ENCODE data around the gene SERPINF2. TPM values are rescaled to one million over a fixed set of nuclear protein-coding genes. Genes with fewer than 3 reads are reported as not detected.
"Not testable (repeated sequence)": the region's sequence is repeated elsewhere in the genome, so short reads cannot be mapped to it uniquely, and the experiment has no call there.

Gene SERPINF2
- 0.26 TPM for polyA plus RNA-seq (2012; ENCODE audit: low read depth, missing spikeins)

GRCh38 chr17:1742371-1743087, at the start of gene SERPINF2:
SERPINF2 (plus strand) TSS chr17:1742871; CDS start chr17:1744996, 2,125 bp downstream.
- FAIRE-seq = no peak
- TF ChIP-seq POLR2AphosphoS5 (IDR thresholded peaks at IDR 0.05; ENCODE audit: low read depth, low read length) (no peak), TAF1 (IDR thresholded peaks at IDR 0.05; ENCODE audit: low read depth, low read length) (no peak), POU2F2 (IDR thresholded peaks at IDR 0.05; ENCODE audit: low read depth, low read length) (no peak), POLR2A (IDR thresholded peaks at IDR 0.05; ENCODE audit: low read depth, low read length) (no peak), PAX5 (IDR thresholded peaks at IDR 0.05; ENCODE audit: insufficient read depth, low read length, severe bottlenecking) (no peak), SPI1 (IDR thresholded peaks at IDR 0.05; ENCODE audit: low read depth, low read length) (no peak)
- DNase-seq (ENCODE audit: insufficient read length, low spot score) = no peak

- TF ChIP-seq POLR2A (IDR thresholded peaks at IDR 0.05; ENCODE audit: low read depth, low read length) (no peak), POU2F2 (IDR thresholded peaks at IDR 0.05; ENCODE audit: low read depth, low read length) (no peak), PAX5 (IDR thresholded peaks at IDR 0.05; ENCODE audit: insufficient read depth, low read length, severe bottlenecking) (no peak), POLR2AphosphoS5 (IDR thresholded peaks at IDR 0.05; ENCODE audit: low read depth, low read length) (no peak), TAF1 (IDR thresholded peaks at IDR 0.05; ENCODE audit: low read depth, low read length) (no peak), SPI1 (IDR thresholded peaks at IDR 0.05; ENCODE audit: low read depth, low read length) (no peak)
- no peak for DNase-seq (ENCODE audit: insufficient read length, low spot score)
Measured at GRCh38 chr17:1693339-1693738, 49.3 kb upstream of the SERPINF2 start.

GRCh38 chr17:1695365-1695764, 47.3 kb upstream of the SERPINF2 start:
- FAIRE-seq (no peak), DNase-seq (ENCODE audit: insufficient read length, low spot score) (peak; percentile 53)
- peak; percentile 98 for TF ChIP-seq SPI1 (IDR thresholded peaks at IDR 0.05; ENCODE audit: low read depth, low read length)
- TF ChIP-seq POLR2A (IDR thresholded peaks at IDR 0.05; ENCODE audit: low read depth, low read length) = no peak

More at GRCh38 chr17:1693339-1693738, 49.3 kb upstream of the SERPINF2 start:
- FAIRE-seq = no peak

GRCh38 chr17:1697681-1698080, 45.0 kb upstream of the SERPINF2 start:
- no peak for DNase-seq (ENCODE audit: insufficient read length, low spot score)
- TF ChIP-seq PAX5 (IDR thresholded peaks at IDR 0.05; ENCODE audit: insufficient read depth, low read length, severe bottlenecking) = no peak
- TF ChIP-seq POU2F2 (IDR thresholded peaks at IDR 0.05; ENCODE audit: low read depth, low read length) = no peak
- no peak for TF ChIP-seq TAF1 (IDR thresholded peaks at IDR 0.05; ENCODE audit: low read depth, low read length)
- no peak for TF ChIP-seq POLR2AphosphoS5 (IDR thresholded peaks at IDR 0.05; ENCODE audit: low read depth, low read length)
- no peak for TF ChIP-seq POLR2A (IDR thresholded peaks at IDR 0.05; ENCODE audit: low read depth, low read length)
- TF ChIP-seq SPI1 (IDR thresholded peaks at IDR 0.05; ENCODE audit: low read depth, low read length) = no peak
- no peak for FAIRE-seq

- not testable (repeated sequence) for FAIRE-seq; DNase-seq (ENCODE audit: insufficient read length, low spot score)
Measured at GRCh38 chr17:1699891-1700290, 42.8 kb upstream of the SERPINF2 start.

GRCh38 chr17:1703063-1703462, 39.6 kb upstream of the SERPINF2 start:
- DNase-seq (ENCODE audit: insufficient read length, low spot score) (no peak), FAIRE-seq (no peak)
- TF ChIP-seq POLR2AphosphoS5 (IDR thresholded peaks at IDR 0.05; ENCODE audit: low read depth, low read length) = no peak
- no peak for TF ChIP-seq TAF1 (IDR thresholded peaks at IDR 0.05; ENCODE audit: low read depth, low read length)
- no peak for TF ChIP-seq POU2F2 (IDR thresholded peaks at IDR 0.05; ENCODE audit: low read depth, low read length)
- no peak for TF ChIP-seq SPI1 (IDR thresholded peaks at IDR 0.05; ENCODE audit: low read depth, low read length)
- TF ChIP-seq POLR2A (IDR thresholded peaks at IDR 0.05; ENCODE audit: low read depth, low read length) = no peak
- no peak for TF ChIP-seq PAX5 (IDR thresholded peaks at IDR 0.05; ENCODE audit: insufficient read depth, low read length, severe bottlenecking)

- no peak for FAIRE-seq
- DNase-seq (ENCODE audit: insufficient read length, low spot score) = no peak
Measured at GRCh38 chr17:1705004-1705403, 37.7 kb upstream of the SERPINF2 start.

GRCh38 chr17:1707107-1707506, 35.6 kb upstream of the SERPINF2 start:
- TF ChIP-seq POLR2AphosphoS5 (IDR thresholded peaks at IDR 0.05; ENCODE audit: low read depth, low read length) (no peak), POU2F2 (IDR thresholded peaks at IDR 0.05; ENCODE audit: low read depth, low read length) (no peak), TAF1 (IDR thresholded peaks at IDR 0.05; ENCODE audit: low read depth, low read length) (no peak), PAX5 (IDR thresholded peaks at IDR 0.05; ENCODE audit: insufficient read depth, low read length, severe bottlenecking) (no peak), POLR2A (IDR thresholded peaks at IDR 0.05; ENCODE audit: low read depth, low read length) (no peak), SPI1 (IDR thresholded peaks at IDR 0.05; ENCODE audit: low read depth, low read length) (no peak)
- no peak for FAIRE-seq
- no peak for DNase-seq (ENCODE audit: insufficient read length, low spot score)

More at GRCh38 chr17:1705004-1705403, 37.7 kb upstream of the SERPINF2 start:
- TF ChIP-seq PAX5 (IDR thresholded peaks at IDR 0.05; ENCODE audit: insufficient read depth, low read length, severe bottlenecking) = no peak
- TF ChIP-seq SPI1 (IDR thresholded peaks at IDR 0.05; ENCODE audit: low read depth, low read length) = no peak
- TF ChIP-seq TAF1 (IDR thresholded peaks at IDR 0.05; ENCODE audit: low read depth, low read length) = no peak
- no peak for TF ChIP-seq POLR2AphosphoS5 (IDR thresholded peaks at IDR 0.05; ENCODE audit: low read depth, low read length)
- no peak for TF ChIP-seq POLR2A (IDR thresholded peaks at IDR 0.05; ENCODE audit: low read depth, low read length)
- no peak for TF ChIP-seq POU2F2 (IDR thresholded peaks at IDR 0.05; ENCODE audit: low read depth, low read length)

- not testable (repeated sequence) for FAIRE-seq; DNase-seq (ENCODE audit: insufficient read length, low spot score)
Measured at GRCh38 chr17:1708791-1709346, 33.8 kb upstream of the SERPINF2 start.

GRCh38 chr17:1709403-1709951, 33.2 kb upstream of the SERPINF2 start:
- FAIRE-seq = no peak
- no peak for TF ChIP-seq POLR2AphosphoS5 (IDR thresholded peaks at IDR 0.05; ENCODE audit: low read depth, low read length)
- TF ChIP-seq POU2F2 (IDR thresholded peaks at IDR 0.05; ENCODE audit: low read depth, low read length) = no peak
- no peak for TF ChIP-seq TAF1 (IDR thresholded peaks at IDR 0.05; ENCODE audit: low read depth, low read length)
- no peak for TF ChIP-seq SPI1 (IDR thresholded peaks at IDR 0.05; ENCODE audit: low read depth, low read length)
- no peak for TF ChIP-seq POLR2A (IDR thresholded peaks at IDR 0.05; ENCODE audit: low read depth, low read length)
- TF ChIP-seq PAX5 (IDR thresholded peaks at IDR 0.05; ENCODE audit: insufficient read depth, low read length, severe bottlenecking) = no peak
- no peak for DNase-seq (ENCODE audit: insufficient read length, low spot score)

Data from GM12891 (cell line).